Uterus (tissue), 4 donors: ENCODE measurements around the gene TTLL10. TPM values are rescaled to one million over a fixed set of nuclear protein-coding genes. Genes with fewer than 3 reads are reported as not detected.

Experiments used
- DNase-seq, 2 donors: peaks; one replicate each; pipeline ENCODE4 v3.0.0-alpha.2; 2019 to 2020
- H3K27ac ChIP-seq, 2 donors: fragments of 200-600 bp; sonication (generic); 1 replicate in 1 of 2; 2 replicates in 1 of 2; pipeline ENCODE4 v1.5.1; 2016 to 2018
- H3K27me3 ChIP-seq, 2 donors: fragments of 200-600 bp; sonication (generic); one replicate each; pipeline ENCODE4 v1.5.1; 2018 to 2019; ENCODE audit warnings: control low read depth in 1 of 2
- H3K36me3 ChIP-seq, 2 donors: fragments of 200-600 bp; sonication (generic); one replicate each; pipeline ENCODE4 v1.5.1; 2019; ENCODE audit warnings: control low read depth in 1 of 2
- H3K4me1 ChIP-seq, 2 donors: fragments of 200-600 bp; sonication (generic); one replicate each; pipeline ENCODE4 v1.5.1; 2018 to 2019; ENCODE audit warnings: control low read depth in 1 of 2
- H3K4me3 ChIP-seq, 2 donors: fragments of 200-600 bp; sonication (generic); 1 replicate in 1 of 2; 2 replicates in 1 of 2; pipeline ENCODE4 v1.5.1; 2018 to 2019; ENCODE audit warnings: mild to moderate bottlenecking in 1 of 2
- H3K9me3 ChIP-seq, 2 donors: fragments of 200-600 bp; sonication (generic); one replicate each; pipeline ENCODE4 v1.5.1; 2019; ENCODE audit warnings: control low read depth in 1 of 2
- POLR2A ChIP-seq, 2 donors: fragments of 450-650 bp; IDR thresholded peaks; one replicate each; pipeline ENCODE4 v1.6.1; 2016; ENCODE audit warnings: antibody characterized with exemption in 2 of 2, mild to moderate bottlenecking in 1 of 2, moderate library complexity in 1 of 2
- intact Hi-C: fragments of 100-400 bp; cut with DNase I; formaldehyde crosslinking; loops from one replicate; pipeline ENCODE4 v1.15.1; 2023; ENCODE audit warnings: low total_unique reads
- total RNA-seq, 4 donors: library from RNA; depleted of rRNA in 3 of 4; stranded (reverse); fragments of >200 nt in 3 of 4; gene quantifications; one replicate each; pipeline versions ENCODE4 v1.1.0 to v1.2.4, GENCODE V29; 2014 to 2023
- TF ChIP-seq, protein P1 (sequence below), 4 experiments: fragments of 200-600 bp in 2 of 4; fragments of 450-650 bp in 2 of 4; sonication (generic) in 2 of 4; IDR thresholded peaks; one replicate each; pipeline ENCODE4 v1.5.1; 2016 to 2019; ENCODE audit warnings: antibody characterized with exemption in 4 of 4, mild to moderate bottlenecking in 2 of 4, moderate library complexity in 1 of 4
- donor health status: DM: yes; HTN: yes; CAD: no.

The TTLL10 gene
- total RNA-seq, 4 donors from 2014 or later = 0.35 to 0.51 TPM; not detected in 2

DNA sequence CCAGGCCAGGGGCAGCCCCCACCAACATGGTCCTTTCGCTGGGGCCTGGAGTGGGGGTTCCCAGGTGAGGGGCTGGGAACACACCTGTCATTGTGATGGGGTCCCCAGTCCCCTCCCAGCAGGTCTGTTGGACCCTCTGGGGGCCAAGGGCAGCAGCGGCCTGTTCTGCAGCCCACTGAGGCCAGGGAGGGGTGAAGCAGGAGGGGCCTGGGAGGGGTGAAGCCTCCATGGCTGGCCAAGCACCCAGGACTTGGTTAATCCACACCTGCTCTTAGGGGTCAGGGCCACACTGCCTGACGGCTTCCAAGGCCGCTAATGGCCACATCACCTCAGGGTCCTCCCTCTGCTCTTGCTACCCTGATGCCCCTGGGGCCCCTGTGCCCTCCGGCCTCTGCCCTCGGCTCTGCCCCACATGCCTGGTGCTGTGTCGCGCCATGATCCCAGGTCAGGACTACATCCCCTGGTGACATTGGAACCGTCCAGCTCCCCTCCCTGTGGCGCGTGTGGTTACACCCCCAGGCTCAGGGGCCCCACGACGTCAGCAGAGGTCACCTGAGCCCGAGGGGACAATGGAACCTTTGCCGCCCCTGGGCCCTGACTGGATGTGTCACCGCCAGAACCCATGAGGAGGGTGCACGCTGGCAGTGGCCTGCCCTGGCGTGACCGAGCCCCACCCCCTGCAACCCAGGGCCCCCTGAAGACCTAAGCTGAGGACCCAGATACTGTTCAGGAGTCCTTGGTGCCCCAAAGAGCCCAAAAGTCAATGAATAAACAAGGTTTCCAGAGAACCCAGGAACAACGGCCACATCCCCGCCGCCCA lies 25.7 kb downstream of the TTLL10 start:
- H3K9me3 ChIP-seq = no peaks in the 10 kb centered on the region
- peaks cover 0 to 8% of the 10 kb centered on the region in 2 donors for H3K4me1 ChIP-seq
- no peak for TF ChIP-seq POLR2A (IDR thresholded peaks at IDR 0.05)
- TF ChIP-seq, protein P1, sequence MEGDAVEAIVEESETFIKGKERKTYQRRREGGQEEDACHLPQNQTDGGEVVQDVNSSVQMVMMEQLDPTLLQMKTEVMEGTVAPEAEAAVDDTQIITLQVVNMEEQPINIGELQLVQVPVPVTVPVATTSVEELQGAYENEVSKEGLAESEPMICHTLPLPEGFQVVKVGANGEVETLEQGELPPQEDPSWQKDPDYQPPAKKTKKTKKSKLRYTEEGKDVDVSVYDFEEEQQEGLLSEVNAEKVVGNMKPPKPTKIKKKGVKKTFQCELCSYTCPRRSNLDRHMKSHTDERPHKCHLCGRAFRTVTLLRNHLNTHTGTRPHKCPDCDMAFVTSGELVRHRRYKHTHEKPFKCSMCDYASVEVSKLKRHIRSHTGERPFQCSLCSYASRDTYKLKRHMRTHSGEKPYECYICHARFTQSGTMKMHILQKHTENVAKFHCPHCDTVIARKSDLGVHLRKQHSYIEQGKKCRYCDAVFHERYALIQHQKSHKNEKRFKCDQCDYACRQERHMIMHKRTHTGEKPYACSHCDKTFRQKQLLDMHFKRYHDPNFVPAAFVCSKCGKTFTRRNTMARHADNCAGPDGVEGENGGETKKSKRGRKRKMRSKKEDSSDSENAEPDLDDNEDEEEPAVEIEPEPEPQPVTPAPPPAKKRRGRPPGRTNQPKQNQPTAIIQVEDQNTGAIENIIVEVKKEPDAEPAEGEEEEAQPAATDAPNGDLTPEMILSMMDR (IDR thresholded peaks at IDR 0.05) = no peak
- H3K27ac ChIP-seq = no peak overlapping the region
- no peak for DNase-seq
- no peak overlapping the region for H3K4me3 ChIP-seq
- H3K27me3 ChIP-seq = no peaks in the 10 kb centered on the region
- H3K36me3 ChIP-seq = no peaks in the 10 kb centered on the region
- intact Hi-C loops = no loop called here

DNA sequence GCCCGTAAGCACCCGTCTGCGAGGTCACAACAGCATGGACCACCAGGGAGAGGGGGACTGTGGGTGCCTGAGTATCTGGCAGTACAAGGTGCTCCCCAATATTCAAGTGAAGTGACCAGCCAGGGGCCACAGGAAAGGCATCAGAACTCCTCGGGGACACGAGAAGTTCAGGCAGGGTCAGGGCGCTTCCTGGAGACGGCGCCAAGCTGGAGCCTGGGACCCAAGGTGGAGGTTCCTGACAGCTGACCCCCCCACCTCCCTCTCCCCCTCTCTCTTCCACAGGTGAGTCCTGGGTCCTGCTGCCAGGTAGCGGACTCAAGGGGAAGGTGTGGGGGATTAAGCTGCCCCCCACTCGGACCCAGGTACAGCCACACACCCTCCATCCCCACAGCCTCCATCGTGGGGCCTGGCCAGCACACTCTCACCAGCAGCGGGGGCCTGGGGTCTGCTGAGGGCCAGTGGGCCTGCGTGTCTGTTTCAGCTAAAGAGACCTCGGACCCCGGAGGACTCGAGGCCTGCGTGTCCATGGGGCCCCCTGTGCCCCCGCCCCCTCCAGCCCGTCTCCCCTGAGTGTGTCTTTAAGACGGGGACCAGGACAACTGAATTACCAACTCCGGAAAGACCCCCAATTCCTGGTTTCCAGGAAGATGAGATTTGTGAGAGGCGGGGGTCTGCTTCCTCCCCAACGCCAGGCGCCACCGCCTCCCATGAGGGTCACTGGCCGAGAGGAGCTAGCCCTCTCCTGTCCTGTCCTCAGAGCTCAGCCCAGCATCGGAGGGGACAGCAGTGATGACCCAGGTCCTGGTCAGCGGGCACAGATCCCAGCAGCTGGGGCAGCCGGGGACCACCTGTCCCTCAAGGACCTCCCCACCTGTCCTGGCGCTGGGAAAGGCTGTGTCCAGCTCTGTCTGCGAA lies 26.5 kb downstream of the TTLL10 start:
- Histone ChIP-seq H3K36me3 (no peaks in the 10 kb centered on the region), H3K9me3 (no peaks in the 10 kb centered on the region), H3K4me3 (peak overlapping the region in 1 of 2 donors; percentile 14), H3K4me1 (peaks cover 0 to 8% of the 10 kb centered on the region in 2 donors), H3K27ac (no peak overlapping the region), H3K27me3 (no peaks in the 10 kb centered on the region)
- DNase-seq = no peak
- intact Hi-C loops = no loop called here
- TF ChIP-seq, protein P1 (IDR thresholded peaks at IDR 0.05) = no peak
- TF ChIP-seq POLR2A (IDR thresholded peaks at IDR 0.05) = no peak

DNA sequence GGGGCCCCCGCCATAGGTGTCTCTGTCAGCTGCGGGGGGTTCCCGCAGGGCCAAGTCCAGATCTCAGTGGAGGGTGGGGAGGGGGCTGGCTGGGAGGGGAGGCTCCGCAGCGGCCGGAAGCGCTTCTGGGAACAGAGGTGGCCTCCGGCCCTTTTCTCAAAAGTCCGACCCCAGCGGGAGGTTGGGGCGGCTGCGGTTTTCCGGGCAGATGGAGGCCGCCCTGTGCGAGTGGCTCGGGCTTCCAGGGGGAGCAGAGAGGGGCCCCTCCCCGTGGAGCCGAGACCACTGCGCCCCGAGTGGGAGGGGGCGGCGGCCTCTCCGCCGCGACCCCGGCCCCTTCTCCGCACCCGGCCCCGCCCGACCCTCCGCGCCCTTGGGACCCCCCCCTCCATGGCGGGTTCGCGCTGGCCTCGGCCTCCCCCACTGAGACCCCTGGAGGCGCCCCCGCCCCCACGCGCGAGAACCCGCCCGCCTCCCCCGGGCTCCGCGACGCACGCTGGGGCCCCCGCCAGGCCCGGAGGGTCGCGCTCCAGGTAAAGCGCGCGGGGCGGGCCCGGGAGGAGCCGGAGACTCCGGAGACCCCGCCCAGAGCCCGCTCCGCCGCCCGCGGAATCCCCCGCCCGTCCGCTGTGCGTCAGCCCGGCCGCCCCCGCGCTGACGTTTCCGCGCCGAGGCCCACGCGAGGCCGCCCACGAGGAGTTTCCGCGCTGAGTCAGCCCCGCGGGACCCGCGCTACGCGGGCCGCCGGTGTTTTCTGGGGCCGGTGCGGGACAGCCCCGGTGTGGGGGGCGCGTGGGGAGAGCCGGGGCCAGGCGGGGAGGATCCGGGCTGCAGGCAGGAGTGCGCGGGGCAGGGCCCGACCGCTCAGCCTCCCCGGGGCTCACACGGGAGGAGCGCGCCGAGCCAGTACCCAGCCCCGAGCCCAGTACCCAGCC lies 27.5 kb downstream of the TTLL10 start:
- Histone ChIP-seq H3K27me3 (no peaks in the 10 kb centered on the region), H3K36me3 (no peaks in the 10 kb centered on the region), H3K4me3 (peak overlapping the region; percentile 14 to 36), H3K4me1 (peaks cover 0 to 9% of the 10 kb centered on the region in 2 donors), H3K9me3 (no peaks in the 10 kb centered on the region), H3K27ac (peak overlapping the region; percentile 3 to 33)
- TF ChIP-seq, protein P1 (IDR thresholded peaks at IDR 0.05) = no peak
- peak in 1 of 2 donors; percentile 25 for TF ChIP-seq POLR2A (IDR thresholded peaks at IDR 0.05)
- peak; percentile 48 to 75 for DNase-seq
- intact Hi-C loops = no loop called here

DNA sequence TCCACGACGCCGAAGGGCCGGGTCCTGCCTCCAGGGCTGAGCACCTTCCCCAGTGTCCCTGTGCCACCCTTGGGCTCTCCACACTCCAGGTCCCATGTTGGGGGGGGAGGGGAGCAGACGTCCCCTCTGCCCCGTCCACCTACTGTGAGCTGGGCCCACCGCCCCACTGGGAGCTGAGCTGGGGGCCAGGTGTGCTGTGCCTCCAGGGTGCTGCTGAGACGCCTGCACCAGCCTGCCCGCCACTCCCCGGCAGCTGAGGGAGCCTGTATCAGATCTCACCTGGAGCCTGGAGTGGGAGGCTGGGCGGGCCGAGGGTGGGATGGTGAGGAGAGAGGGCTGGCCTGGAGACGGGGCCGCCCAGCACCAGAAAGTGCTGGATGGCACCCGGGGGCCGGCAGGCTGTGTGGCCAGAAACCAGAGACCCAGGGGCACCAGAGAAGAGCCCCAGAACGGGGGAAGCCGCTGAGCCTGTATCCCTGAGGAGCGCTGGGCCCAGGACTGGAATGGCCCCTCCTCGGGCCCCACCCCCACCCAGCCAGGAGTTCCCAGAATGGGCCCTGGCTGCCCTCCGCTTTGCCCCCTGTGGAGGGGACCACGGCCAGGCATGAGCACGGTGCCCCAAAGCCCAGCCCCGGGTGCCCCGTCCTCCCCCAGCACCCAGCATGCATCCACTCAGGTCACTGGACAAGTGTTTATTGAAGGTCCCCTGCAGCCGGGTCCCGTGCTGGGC lies 29.3 kb downstream of the TTLL10 start:
- no peak for TF ChIP-seq POLR2A (IDR thresholded peaks at IDR 0.05)
- TF ChIP-seq, protein P1 (IDR thresholded peaks at IDR 0.05) = no peak
- intact Hi-C loops = no loop called here
- H3K4me3 ChIP-seq = no peak overlapping the region
- no peak for DNase-seq
- peaks cover 0 to 4% of the 10 kb centered on the region in 2 donors for H3K27me3 ChIP-seq
- H3K9me3 ChIP-seq = no peaks in the 10 kb centered on the region
- no peak overlapping the region for H3K27ac ChIP-seq
- H3K36me3 ChIP-seq = no peaks in the 10 kb centered on the region
- H3K4me1 ChIP-seq = peaks cover 0 to 14% of the 10 kb centered on the region in 2 donors
